Muscle of arm (tissue), 12 donors: ENCODE data around the gene TBCEL. TPM values are rescaled to one million over a fixed set of nuclear protein-coding genes. Genes with fewer than 3 reads are reported as not detected.

Source experiments
- DNase-seq: peaks from one replicate; pipeline ENCODE4 v3.0.0-alpha.2; 2013
- polyA plus RNA-seq, 12 donors: library from polyadenylated mRNA; unstranded; fragments of 120-200 nt; gene quantifications; one replicate each; pipeline ENCODE4 v1.2.1, GENCODE V29; 2013; ENCODE audit not compliant: insufficient read length in 12 of 12

TBCEL gene
- polyA plus RNA-seq, 12 donors: 12.6 to 18.9 (median 15.9) TPM; not detected in 1

GRCh38 chr11:121134741-121135312, 110.9 kb downstream of the TBCEL start:
- DNase-seq: no peak

DNA sequence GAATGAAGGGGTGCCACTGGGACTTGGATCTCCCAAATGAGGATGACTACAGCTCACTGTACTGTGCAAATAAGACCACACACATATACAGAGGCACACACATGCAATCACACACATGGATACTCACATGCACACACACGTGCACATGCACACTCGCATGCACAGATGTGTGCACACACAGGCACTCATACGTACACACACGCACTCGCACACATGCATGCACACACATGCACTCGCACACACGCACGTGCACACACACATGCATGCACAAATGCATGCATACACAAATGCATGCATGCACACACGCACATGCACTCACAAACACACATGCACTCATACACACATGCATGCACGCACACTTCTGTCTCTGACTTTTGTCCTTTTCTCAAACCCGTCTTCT, 113.1 kb downstream of the TBCEL start:
- no peak for DNase-seq

DNA sequence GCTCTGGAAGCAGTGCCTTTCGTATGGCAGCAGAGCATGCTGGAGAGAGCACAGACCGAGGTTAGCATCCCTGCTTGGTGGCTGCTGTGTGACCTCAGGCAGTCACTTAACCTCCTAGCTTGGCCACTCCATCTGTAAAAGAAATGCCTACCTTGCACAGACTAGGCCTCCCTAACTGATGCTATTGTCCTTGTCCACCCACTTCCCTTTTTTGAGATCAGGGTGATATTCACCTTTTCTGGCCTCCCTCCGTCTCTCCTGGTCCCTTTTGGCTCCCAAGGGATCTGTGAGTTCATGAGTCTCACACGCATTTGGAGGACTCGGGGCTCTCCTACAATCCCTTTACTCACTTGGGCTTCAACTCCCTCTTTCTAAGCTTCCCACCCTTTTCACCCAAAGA, 114.4 kb downstream of the TBCEL start:
- DNase-seq: no peak

GRCh38 chr11:121140369-121140768, 116.5 kb downstream of the TBCEL start:
- DNase-seq: no peak

Other genes starting within 250 kb of the TBCEL start
- 1 to 10 TPM in 10 of 12 donors, not detected in 2; 1.1 to 2.2 (median 1.6) TPM for gene TECTA, start 77.1 kb downstream of the TBCEL start, polyA plus RNA-seq